Stimulated activated CD4-positive, alpha-beta T cell treated with anti-CD3 and anti-CD28 coated beads, Interleukin-4, amount 100 ng/mL, for 24 hours (primary cell): Measurements from ENCODE around the gene MMD.

Experiments used
- DNase-seq: peaks from one replicate; pipeline ENCODE4 v3.0.0-alpha.2; 2020

MMD gene

GRCh38 chr17:55345132-55345531 lies 76.5 kb downstream of the MMD start:
- DNase-seq: no peak

GRCh38 chr17:55344514-55344997 lies 77.1 kb downstream of the MMD start:
- DNase-seq: peak; percentile 34

DNA sequence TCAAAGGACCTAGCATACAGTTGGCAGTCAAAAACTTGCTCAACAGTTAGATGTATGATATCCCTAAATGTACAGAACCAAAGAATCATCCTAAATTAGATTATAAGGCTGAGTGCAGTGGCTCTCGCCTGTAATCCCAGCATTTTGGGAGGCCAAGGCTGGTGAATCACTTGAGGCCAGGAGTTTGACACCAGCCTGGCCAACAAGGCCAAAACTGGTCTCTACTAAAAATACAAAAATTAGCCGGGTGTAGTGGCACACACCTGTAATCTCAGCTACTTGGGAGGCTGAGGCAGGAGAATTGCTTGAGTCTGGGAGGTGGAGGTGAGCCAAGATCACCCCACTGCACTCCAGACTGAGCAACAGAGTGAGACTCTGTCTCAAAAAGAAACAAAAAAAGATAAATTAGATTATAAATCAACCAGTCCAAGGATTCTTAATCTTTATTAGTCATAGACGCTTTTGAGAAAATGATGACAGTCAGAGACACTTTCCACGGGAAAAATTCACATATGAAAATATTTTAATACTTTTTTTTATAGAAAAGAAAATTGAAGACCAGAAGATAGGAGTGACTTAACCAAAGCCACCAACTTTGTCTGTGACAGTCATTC lies 77.6 kb downstream of the MMD start:
- no peak for DNase-seq

GRCh38 chr17:55342800-55343585 lies 78.6 kb downstream of the MMD start:
- DNase-seq: no peak
